Measurements from ENCODE around the gene MPHOSPH10.
"Not testable (repeated sequence)": the region's sequence is repeated elsewhere in the genome, so short reads cannot be mapped to it uniquely, and the experiment has no call there.

MPHOSPH10 gene

GRCh38 chr2:71089475-71089874 is 41.0 kb upstream of the MPHOSPH10 start:
- H3K79me2 ChIP-seq (ENCODE audit: insufficient read depth, low read length); DNase-seq; H4K20me1 ChIP-seq (ENCODE audit: insufficient read depth, low read length); H3K9ac ChIP-seq (ENCODE audit: low read depth, low read length); H3K4me1 ChIP-seq (ENCODE audit: insufficient read depth, low read length); H3K27me3 ChIP-seq (ENCODE audit: insufficient read depth, low read length, poor library complexity); H3K4me3 ChIP-seq (ENCODE audit: low read depth in 1 of 2, low read length in 2 of 2); H3K27ac ChIP-seq (ENCODE audit: low read length); ATAC-seq (ENCODE audit: insufficient read depth, low read depth); H2AFZ ChIP-seq (ENCODE audit: low read depth, low read length); H3K36me3 ChIP-seq (ENCODE audit: insufficient read depth, low read length); H3K9me3 ChIP-seq (ENCODE audit: insufficient read depth, low read length, severe bottlenecking); H3K4me2 ChIP-seq (ENCODE audit: insufficient read depth, low read length): not testable (repeated sequence)

- H3K36me3 ChIP-seq (ENCODE audit: insufficient read depth, low read length); H3K4me3 ChIP-seq (ENCODE audit: low read depth in 1 of 2, low read length in 2 of 2); ATAC-seq (ENCODE audit: insufficient read depth, low read depth); H3K9ac ChIP-seq (ENCODE audit: low read depth, low read length); H3K4me1 ChIP-seq (ENCODE audit: insufficient read depth, low read length); H4K20me1 ChIP-seq (ENCODE audit: insufficient read depth, low read length); H3K79me2 ChIP-seq (ENCODE audit: insufficient read depth, low read length); H2AFZ ChIP-seq (ENCODE audit: low read depth, low read length); H3K27ac ChIP-seq (ENCODE audit: low read length); H3K9me3 ChIP-seq (ENCODE audit: insufficient read depth, low read length, severe bottlenecking); H3K27me3 ChIP-seq (ENCODE audit: insufficient read depth, low read length, poor library complexity); H3K4me2 ChIP-seq (ENCODE audit: insufficient read depth, low read length); DNase-seq: not testable (repeated sequence)
These were observed 38.6 kb upstream of the MPHOSPH10 start for GRCh38 chr2:71091808-71092207.

GRCh38 chr2:71092491-71093260 is 37.8 kb upstream of the MPHOSPH10 start:
- H3K79me2 ChIP-seq (ENCODE audit: insufficient read depth, low read length); H3K4me2 ChIP-seq (ENCODE audit: insufficient read depth, low read length); ATAC-seq (ENCODE audit: insufficient read depth, low read depth); H3K9me3 ChIP-seq (ENCODE audit: insufficient read depth, low read length, severe bottlenecking); H2AFZ ChIP-seq (ENCODE audit: low read depth, low read length); H4K20me1 ChIP-seq (ENCODE audit: insufficient read depth, low read length); H3K4me1 ChIP-seq (ENCODE audit: insufficient read depth, low read length); H3K27me3 ChIP-seq (ENCODE audit: insufficient read depth, low read length, poor library complexity); H3K36me3 ChIP-seq (ENCODE audit: insufficient read depth, low read length); H3K27ac ChIP-seq (ENCODE audit: low read length); DNase-seq; H3K9ac ChIP-seq (ENCODE audit: low read depth, low read length); H3K4me3 ChIP-seq (ENCODE audit: low read depth in 1 of 2, low read length in 2 of 2): not testable (repeated sequence)

- Histone ChIP-seq H2AFZ (ENCODE audit: low read depth, low read length) (no peak overlapping the region), H3K4me2 (ENCODE audit: insufficient read depth, low read length) (no peak overlapping the region), H4K20me1 (ENCODE audit: insufficient read depth, low read length) (no peaks in the 10 kb centered on the region), H3K4me1 (ENCODE audit: insufficient read depth, low read length) (no peaks in the 10 kb centered on the region), H3K9ac (ENCODE audit: low read depth, low read length) (no peak overlapping the region), H3K27me3 (ENCODE audit: insufficient read depth, low read length, poor library complexity) (peaks cover 7% of the 10 kb centered on the region), H3K4me3 (ENCODE audit: low read depth in 1 of 2, low read length in 2 of 2) (no peak overlapping the region), H3K9me3 (ENCODE audit: insufficient read depth, low read length, severe bottlenecking) (peaks cover 3% of the 10 kb centered on the region), H3K27ac (ENCODE audit: low read length) (no peak overlapping the region), H3K36me3 (ENCODE audit: insufficient read depth, low read length) (no peaks in the 10 kb centered on the region), H3K79me2 (ENCODE audit: insufficient read depth, low read length) (no peaks in the 10 kb centered on the region)
- ATAC-seq (ENCODE audit: insufficient read depth, low read depth) = no peak
- DNase-seq = peak; percentile 42
- TF ChIP-seq EZH2 (IDR thresholded peaks at IDR 0.05; ENCODE audit: borderline replicate concordance, low read depth, low read length, severe bottlenecking) = no peak
- peak; percentile 69 for TF ChIP-seq CTCF (IDR thresholded peaks at IDR 0.05; ENCODE audit: borderline replicate concordance, extremely low read depth, low read length, poor library complexity, severe bottlenecking)
These were observed 30.1 kb upstream of the MPHOSPH10 start for GRCh38 chr2:71100195-71100964.

GRCh38 chr2:71101656-71102055 is 28.8 kb upstream of the MPHOSPH10 start:
- Histone ChIP-seq H3K27ac (ENCODE audit: low read length) (no peak overlapping the region), H3K4me2 (ENCODE audit: insufficient read depth, low read length) (no peak overlapping the region), H3K4me3 (ENCODE audit: low read depth in 1 of 2, low read length in 2 of 2) (no peak overlapping the region), H3K27me3 (ENCODE audit: insufficient read depth, low read length, poor library complexity) (peaks cover 7% of the 10 kb centered on the region), H3K9ac (ENCODE audit: low read depth, low read length) (no peak overlapping the region), H3K9me3 (ENCODE audit: insufficient read depth, low read length, severe bottlenecking) (peaks cover 3% of the 10 kb centered on the region), H3K4me1 (ENCODE audit: insufficient read depth, low read length) (no peaks in the 10 kb centered on the region), H3K79me2 (ENCODE audit: insufficient read depth, low read length) (no peaks in the 10 kb centered on the region), H4K20me1 (ENCODE audit: insufficient read depth, low read length) (no peaks in the 10 kb centered on the region), H3K36me3 (ENCODE audit: insufficient read depth, low read length) (no peaks in the 10 kb centered on the region), H2AFZ (ENCODE audit: low read depth, low read length) (no peak overlapping the region)
- no peak for DNase-seq
- no peak for ATAC-seq (ENCODE audit: insufficient read depth, low read depth)
- TF ChIP-seq EZH2 (IDR thresholded peaks at IDR 0.05; ENCODE audit: borderline replicate concordance, low read depth, low read length, severe bottlenecking) (no peak), CTCF (IDR thresholded peaks at IDR 0.05; ENCODE audit: borderline replicate concordance, extremely low read depth, low read length, poor library complexity, severe bottlenecking) (no peak)

Data from DND-41 (cell line).